Tongue (tissue), 2 donors: ENCODE measurements around the gene LGALS12. TPM values are rescaled to one million over a fixed set of nuclear protein-coding genes. Genes with fewer than 3 reads are reported as not detected.
"Not testable (repeated sequence)": the region's sequence is repeated elsewhere in the genome, so short reads cannot be mapped to it uniquely, and the experiment has no call there.

ENCODE experiments used
- DNase-seq: peaks from one replicate; pipeline ENCODE4 v3.0.0-alpha.2; 2015
- total RNA-seq: library from RNA; depleted of rRNA; stranded (reverse); fragments of >200 nt; gene quantifications from one replicate; pipeline ENCODE4 v1.2.3, GENCODE V29; 2014

Gene LGALS12
- total RNA-seq, 1 donor from 2014 or later = not detected

GRCh38 chr11:63534076-63534475, 28.2 kb downstream of the LGALS12 start:
- no peak for DNase-seq

GRCh38 chr11:63534895-63535461, 29.1 kb downstream of the LGALS12 start:
- no peak for DNase-seq

- no peak for DNase-seq
Observed at GRCh38 chr11:63535734-63536133, 29.9 kb downstream of the LGALS12 start.

GRCh38 chr11:63536669-63537292, 30.9 kb downstream of the LGALS12 start, which contains the start of gene PLAAT4:
PLAAT4 (plus strand) TSS chr11:63536808; CDS start chr11:63536869, 61 bp downstream.
- DNase-seq = peak; percentile 76

GRCh38 chr11:63537293-63538101, 31.6 kb downstream of the LGALS12 start:
- DNase-seq = peak; percentile 80

GRCh38 chr11:63542506-63542905, 36.6 kb downstream of the LGALS12 start:
- not testable (repeated sequence) for DNase-seq

GRCh38 chr11:63543711-63544110, 37.8 kb downstream of the LGALS12 start:
- no peak for DNase-seq

- DNase-seq = no peak
Observed at GRCh38 chr11:63547061-63547460, 41.2 kb downstream of the LGALS12 start.

GRCh38 chr11:63548178-63548577, 42.3 kb downstream of the LGALS12 start:
- DNase-seq = no peak

GRCh38 chr11:63549411-63549810, 43.5 kb downstream of the LGALS12 start:
- DNase-seq = no peak

GRCh38 chr11:63550156-63550700, 44.3 kb downstream of the LGALS12 start:
- not testable (repeated sequence) for DNase-seq

GRCh38 chr11:63551091-63551888, 45.4 kb downstream of the LGALS12 start:
- DNase-seq = peak; percentile 16

GRCh38 chr11:63551889-63552266, 46.0 kb downstream of the LGALS12 start:
- no peak for DNase-seq

- no peak for DNase-seq
Observed at GRCh38 chr11:63552921-63553320, 47.0 kb downstream of the LGALS12 start.

GRCh38 chr11:63553759-63554158, 47.9 kb downstream of the LGALS12 start:
- DNase-seq = no peak

GRCh38 chr11:63554877-63555223, 49.0 kb downstream of the LGALS12 start:
- no peak for DNase-seq

GRCh38 chr11:63556404-63557013, 50.6 kb downstream of the LGALS12 start:
- DNase-seq = no peak

- DNase-seq = no peak
Observed at GRCh38 chr11:63557570-63557969, 51.7 kb downstream of the LGALS12 start.

- no peak for DNase-seq
Observed at GRCh38 chr11:63558459-63559157, 52.7 kb downstream of the LGALS12 start.

- DNase-seq = peak; percentile 13
Observed at GRCh38 chr11:63560506-63561180, 54.8 kb downstream of the LGALS12 start.
